NT2/D1 (cell line): ENCODE measurements around the gene TMEM163.

ENCODE experiments used
- DNase-seq: peaks from one replicate; pipeline ENCODE4 v3.0.0-alpha.2; 2011; ENCODE audit warnings: low read depth, low spot score
- H3K27me3 ChIP-seq: 2 replicates; pipeline ENCODE4 v1.6.0; 2011; ENCODE audit warnings: mild to moderate bottlenecking; ENCODE audit not compliant: insufficient read length, insufficient read depth
- H3K36me3 ChIP-seq: 2 replicates; pipeline ENCODE4 v1.6.1; 2011; ENCODE audit warnings: mild to moderate bottlenecking, low read length, mixed read lengths; ENCODE audit not compliant: insufficient read depth, insufficient read length
- H3K4me1 ChIP-seq: 2 replicates; pipeline ENCODE4 v1.5.1; 2011; ENCODE audit not compliant: insufficient read depth, insufficient read length
- H3K4me3 ChIP-seq: 2 replicates; pipeline ENCODE4 v1.5.1; 2011; ENCODE audit warnings: low read depth; ENCODE audit not compliant: insufficient read length
- H3K9ac ChIP-seq: 2 replicates; pipeline ENCODE4 v1.6.0; 2011; ENCODE audit warnings: low read depth; ENCODE audit not compliant: insufficient read length
- H3K9me3 ChIP-seq: 2 replicates; pipeline ENCODE4 v1.5.1; 2011; ENCODE audit warnings: mild to moderate bottlenecking, low read length; ENCODE audit not compliant: insufficient read depth
- SUZ12 ChIP-seq: IDR thresholded peaks from 2 replicates; pipeline ENCODE4 v1.6.1; 2011; ENCODE audit not compliant: insufficient read length, insufficient read depth; ENCODE audit errors: extremely low read depth
- YY1 ChIP-seq: IDR thresholded peaks from 2 replicates; pipeline ENCODE4 v1.6.1; 2011; ENCODE audit not compliant: insufficient read length, insufficient read depth
- ZNF274 ChIP-seq: IDR thresholded peaks from 2 replicates; pipeline ENCODE4 v1.6.1; 2011; ENCODE audit warnings: mild to moderate bottlenecking, low read depth, low read length

TMEM163 gene

DNA sequence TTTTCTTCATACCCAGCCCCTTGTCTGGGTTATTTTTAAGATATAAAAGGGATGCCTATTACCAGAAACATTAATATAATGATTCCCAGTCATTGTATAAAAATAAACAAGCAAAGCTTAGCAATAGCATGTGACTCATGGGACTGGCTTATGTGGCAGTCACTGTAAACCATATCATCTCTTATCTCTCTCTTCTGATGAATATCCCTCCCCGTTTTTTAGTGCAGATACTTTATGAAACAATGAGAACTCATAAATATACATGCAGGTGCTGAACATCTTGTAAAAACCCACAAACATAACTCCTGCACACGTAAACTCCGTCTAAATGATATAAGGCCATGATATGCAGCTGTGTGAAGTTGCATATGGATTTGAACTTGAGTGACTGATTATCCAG is 310.0 kb downstream of the TMEM163 start:
- Histone ChIP-seq H3K4me1 (peaks cover 3% of the 10 kb centered on the region), H3K9ac (no peak overlapping the region), H3K4me3 (no peak overlapping the region), H3K36me3 (peaks cover 24% of the 10 kb centered on the region), H3K27me3 (no peaks in the 10 kb centered on the region), H3K9me3 (no peaks in the 10 kb centered on the region)
- TF ChIP-seq SUZ12 = no peak
- TF ChIP-seq ZNF274 = no peak
- TF ChIP-seq YY1 = no peak
- no peak for DNase-seq

DNA sequence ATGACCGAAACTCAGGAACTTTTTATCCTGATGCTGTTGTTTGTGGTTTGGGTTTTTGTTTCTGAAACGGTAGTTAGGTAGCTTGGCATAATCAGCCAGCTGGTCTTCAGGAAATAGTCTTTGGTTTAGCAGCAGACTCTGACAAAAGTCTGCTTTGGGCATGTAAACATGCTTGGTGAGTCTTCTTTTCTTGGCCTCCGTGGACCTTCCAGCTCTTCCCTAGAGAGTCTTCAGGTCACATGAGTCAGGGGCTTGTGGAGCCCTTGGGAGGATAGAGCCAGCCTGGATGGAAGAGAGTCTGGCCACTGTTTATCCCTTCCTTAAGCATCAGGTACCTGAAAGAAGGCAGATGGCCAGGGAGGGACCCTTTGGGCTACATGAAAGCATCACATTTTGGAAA is 310.4 kb downstream of the TMEM163 start:
- H3K9ac ChIP-seq = no peak overlapping the region
- peaks cover 25% of the 10 kb centered on the region for H3K36me3 ChIP-seq
- no peaks in the 10 kb centered on the region for H3K9me3 ChIP-seq
- TF ChIP-seq SUZ12 (no peak), ZNF274 (no peak), YY1 (no peak)
- no peaks in the 10 kb centered on the region for H3K27me3 ChIP-seq
- H3K4me3 ChIP-seq = no peak overlapping the region
- H3K4me1 ChIP-seq = peaks cover 3% of the 10 kb centered on the region
- no peak for DNase-seq

DNA sequence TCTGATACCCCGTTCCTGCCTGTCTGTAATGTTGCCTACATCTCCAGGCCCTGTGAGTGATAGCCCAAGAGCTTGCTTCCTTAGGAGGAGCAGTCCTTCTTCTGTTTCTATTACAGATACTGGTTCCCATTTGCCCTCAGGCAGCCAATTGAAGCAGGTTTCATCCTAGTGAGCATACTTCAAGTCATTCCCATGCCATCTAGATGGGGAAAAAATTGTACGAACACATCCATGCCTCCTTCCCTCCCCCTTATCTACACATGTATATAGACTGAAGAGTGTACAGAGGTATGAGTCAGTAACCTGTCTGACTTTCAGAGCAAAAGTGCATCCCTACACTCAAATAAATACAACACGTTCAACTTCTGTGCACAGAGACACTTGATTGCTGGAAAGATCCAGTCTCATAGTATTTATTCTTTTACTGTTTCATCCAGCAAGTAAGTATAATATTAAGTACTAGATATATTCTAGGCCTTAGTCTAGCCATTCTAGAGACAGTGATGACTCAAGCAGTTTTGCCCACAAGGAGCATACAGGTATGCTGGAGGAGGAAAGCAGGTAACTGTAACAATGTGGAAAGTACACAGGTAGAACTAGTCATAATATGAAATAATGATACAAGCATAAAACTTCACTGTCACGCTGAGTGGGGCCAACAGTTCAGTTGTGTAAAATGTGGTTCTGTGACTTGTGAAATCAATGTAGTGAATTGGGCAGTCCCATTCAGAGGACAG is 311.5 kb downstream of the TMEM163 start:
- H3K27me3 ChIP-seq = no peaks in the 10 kb centered on the region
- DNase-seq = no peak
- H3K4me1 ChIP-seq = peaks cover 3% of the 10 kb centered on the region
- no peak overlapping the region for H3K9ac ChIP-seq
- H3K36me3 ChIP-seq = peaks cover 22% of the 10 kb centered on the region
- no peaks in the 10 kb centered on the region for H3K9me3 ChIP-seq
- TF ChIP-seq YY1 (no peak), SUZ12 (no peak)
- H3K4me3 ChIP-seq = no peak overlapping the region

DNA sequence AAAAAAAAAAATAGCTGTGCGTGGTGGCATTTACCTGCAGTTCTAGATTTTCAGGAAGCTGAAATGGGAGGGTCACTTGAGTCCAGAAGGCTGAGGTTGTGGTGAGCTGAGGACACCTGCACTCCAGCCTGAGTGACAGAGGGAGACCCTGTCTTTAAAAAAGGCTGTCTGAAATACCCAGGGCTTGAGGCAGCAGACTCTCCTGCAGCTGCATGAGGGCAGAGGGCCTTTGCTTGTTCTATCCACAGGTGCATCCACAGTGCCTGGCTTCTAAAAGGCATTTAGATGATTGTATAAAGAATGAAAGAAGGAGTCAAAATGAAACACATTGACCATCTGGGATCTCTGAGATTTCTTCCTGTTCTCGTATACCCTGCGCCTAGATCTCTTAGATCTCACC is 312.1 kb downstream of the TMEM163 start:
- H3K36me3 ChIP-seq = peaks cover 22% of the 10 kb centered on the region
- H3K4me1 ChIP-seq = peaks cover 1% of the 10 kb centered on the region
- H3K27me3 ChIP-seq = no peaks in the 10 kb centered on the region

DNA sequence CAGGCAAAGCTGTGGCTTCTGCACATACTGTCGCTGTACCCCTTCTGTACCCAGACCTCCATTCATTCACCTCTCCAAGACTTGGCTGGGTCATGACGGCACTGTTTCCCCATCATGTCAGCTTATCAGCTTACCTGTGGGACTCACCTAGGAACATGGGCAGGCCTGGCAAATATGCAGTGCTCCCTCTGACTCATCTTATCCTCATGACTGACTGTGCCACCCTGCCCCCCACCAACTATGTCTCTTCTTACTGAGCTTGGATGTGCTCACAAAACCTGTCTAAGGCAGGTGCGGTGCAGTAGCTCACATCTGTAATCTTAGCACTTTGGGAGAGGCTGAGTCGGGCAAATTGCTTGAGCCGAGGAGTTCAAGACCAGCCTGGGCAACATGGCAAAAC is 312.5 kb downstream of the TMEM163 start:
- H3K9ac ChIP-seq = no peak overlapping the region
- TF ChIP-seq YY1 (no peak), SUZ12 (no peak), ZNF274 (no peak)

More for the DNA sequence above, 312.1 kb downstream of the TMEM163 start:
- H3K4me3 ChIP-seq = no peak overlapping the region
- no peak overlapping the region for H3K9ac ChIP-seq
- no peak for TF ChIP-seq ZNF274
- no peak for TF ChIP-seq SUZ12
- TF ChIP-seq YY1 = no peak
- DNase-seq = no peak
- no peaks in the 10 kb centered on the region for H3K9me3 ChIP-seq

More for the DNA sequence above, 312.5 kb downstream of the TMEM163 start:
- Histone ChIP-seq H3K9me3 (no peaks in the 10 kb centered on the region), H3K4me3 (no peak overlapping the region), H3K4me1 (no peaks in the 10 kb centered on the region), H3K27me3 (no peaks in the 10 kb centered on the region), H3K36me3 (peaks cover 22% of the 10 kb centered on the region)
- no peak for DNase-seq
